GM21723 (cell line): ENCODE results near the gene KLK2.

Source experiments
- ATAC-seq: cut with Tn5 transposase; IDR thresholded peaks from one replicate; pipeline ENCODE4 v1.9.1; 2021; ENCODE audit warnings: mild to moderate bottlenecking, moderate library complexity; ENCODE audit not compliant: unreplicated experiment

KLK2 gene

GRCh38 chr19:50844296-50844935 lies 28.8 kb upstream of the KLK2 start:
- ATAC-seq, result no peak

DNA sequence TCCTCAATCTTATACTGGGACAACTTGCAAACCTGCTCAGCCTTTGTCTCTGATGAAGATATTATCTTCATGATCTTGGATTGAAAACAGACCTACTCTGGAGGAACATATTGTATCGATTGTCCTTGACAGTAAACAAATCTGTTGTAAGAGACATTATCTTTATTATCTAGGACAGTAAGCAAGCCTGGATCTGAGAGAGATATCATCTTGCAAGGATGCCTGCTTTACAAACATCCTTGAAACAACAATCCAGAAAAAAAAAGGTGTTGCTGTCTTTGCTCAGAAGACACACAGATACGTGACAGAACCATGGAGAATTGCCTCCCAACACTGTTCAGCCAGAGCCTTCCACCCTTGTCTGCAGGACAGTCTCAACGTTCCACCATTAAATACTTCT lies 22.5 kb upstream of the KLK2 start:
- ATAC-seq, result no peak

GRCh38 chr19:50851620-50852019 lies 21.6 kb upstream of the KLK2 start:
- no peak for ATAC-seq

DNA sequence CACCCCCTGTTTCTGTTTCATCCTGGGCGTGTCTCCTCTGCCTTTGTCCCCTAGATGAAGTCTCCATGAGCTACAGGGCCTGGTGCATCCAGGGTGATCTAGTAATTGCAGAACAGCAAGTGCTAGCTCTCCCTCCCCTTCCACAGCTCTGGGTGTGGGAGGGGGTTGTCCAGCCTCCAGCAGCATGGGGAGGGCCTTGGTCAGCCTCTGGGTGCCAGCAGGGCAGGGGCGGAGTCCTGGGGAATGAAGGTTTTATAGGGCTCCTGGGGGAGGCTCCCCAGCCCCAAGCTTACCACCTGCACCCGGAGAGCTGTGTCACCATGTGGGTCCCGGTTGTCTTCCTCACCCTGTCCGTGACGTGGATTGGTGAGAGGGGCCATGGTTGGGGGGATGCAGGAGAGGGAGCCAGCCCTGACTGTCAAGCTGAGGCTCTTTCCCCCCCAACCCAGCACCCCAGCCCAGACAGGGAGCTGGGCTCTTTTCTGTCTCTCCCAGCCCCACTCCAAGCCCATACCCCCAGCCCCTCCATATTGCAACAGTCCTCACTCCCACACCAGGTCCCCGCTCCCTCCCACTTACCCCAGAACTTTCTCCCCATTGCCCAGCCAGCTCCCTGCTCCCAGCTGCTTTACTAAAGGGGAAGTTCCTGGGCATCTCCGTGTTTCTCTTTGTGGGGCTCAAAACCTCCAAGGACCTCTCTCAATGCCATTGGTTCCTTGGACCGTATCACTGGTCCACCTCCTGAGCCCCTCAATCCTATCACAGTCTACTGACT lies 18.4 kb upstream of the KLK2 start, which contains the start of gene KLK3:
KLK3 (plus strand) TSS at position 280 of the 775 bp plus-strand sequence; CDS start at position 321, 41 bp downstream.
- ATAC-seq, result no peak

GRCh38 chr19:50857366-50857765 lies 15.9 kb upstream of the KLK2 start:
- ATAC-seq, result no peak

DNA sequence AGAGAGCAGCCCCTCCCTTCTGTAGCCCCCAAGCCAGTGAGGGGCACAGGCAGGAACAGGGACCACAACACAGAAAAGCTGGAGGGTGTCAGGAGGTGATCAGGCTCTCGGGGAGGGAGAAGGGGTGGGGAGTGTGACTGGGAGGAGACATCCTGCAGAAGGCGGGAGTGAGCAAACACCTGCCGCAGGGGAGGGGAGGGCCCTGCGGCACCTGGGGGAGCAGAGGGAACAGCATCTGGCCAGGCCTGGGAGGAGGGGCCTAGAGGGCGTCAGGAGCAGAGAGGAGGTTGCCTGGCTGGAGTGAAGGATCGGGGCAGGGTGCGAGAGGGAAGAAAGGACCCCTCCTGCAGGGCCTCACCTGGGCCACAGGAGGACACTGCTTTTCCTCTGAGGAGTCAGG lies 14.4 kb upstream of the KLK2 start:
- ATAC-seq, result no peak

GRCh38 chr19:50859849-50860248 lies 13.4 kb upstream of the KLK2 start:
- no peak for ATAC-seq

DNA sequence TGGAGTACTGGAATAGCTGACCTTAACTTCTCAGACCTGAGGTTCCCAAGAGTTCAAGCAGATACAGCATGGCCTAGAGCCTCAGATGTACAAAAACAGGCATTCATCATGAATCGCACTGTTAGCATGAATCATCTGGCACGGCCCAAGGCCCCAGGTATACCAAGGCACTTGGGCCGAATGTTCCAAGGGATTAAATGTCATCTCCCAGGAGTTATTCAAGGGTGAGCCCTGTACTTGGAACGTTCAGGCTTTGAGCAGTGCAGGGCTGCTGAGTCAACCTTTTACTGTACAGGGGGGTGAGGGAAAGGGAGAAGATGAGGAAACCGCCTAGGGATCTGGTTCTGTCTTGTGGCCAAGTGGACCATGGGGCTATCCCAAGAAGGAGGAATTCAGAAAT lies 12.2 kb upstream of the KLK2 start:
- no peak for ATAC-seq

DNA sequence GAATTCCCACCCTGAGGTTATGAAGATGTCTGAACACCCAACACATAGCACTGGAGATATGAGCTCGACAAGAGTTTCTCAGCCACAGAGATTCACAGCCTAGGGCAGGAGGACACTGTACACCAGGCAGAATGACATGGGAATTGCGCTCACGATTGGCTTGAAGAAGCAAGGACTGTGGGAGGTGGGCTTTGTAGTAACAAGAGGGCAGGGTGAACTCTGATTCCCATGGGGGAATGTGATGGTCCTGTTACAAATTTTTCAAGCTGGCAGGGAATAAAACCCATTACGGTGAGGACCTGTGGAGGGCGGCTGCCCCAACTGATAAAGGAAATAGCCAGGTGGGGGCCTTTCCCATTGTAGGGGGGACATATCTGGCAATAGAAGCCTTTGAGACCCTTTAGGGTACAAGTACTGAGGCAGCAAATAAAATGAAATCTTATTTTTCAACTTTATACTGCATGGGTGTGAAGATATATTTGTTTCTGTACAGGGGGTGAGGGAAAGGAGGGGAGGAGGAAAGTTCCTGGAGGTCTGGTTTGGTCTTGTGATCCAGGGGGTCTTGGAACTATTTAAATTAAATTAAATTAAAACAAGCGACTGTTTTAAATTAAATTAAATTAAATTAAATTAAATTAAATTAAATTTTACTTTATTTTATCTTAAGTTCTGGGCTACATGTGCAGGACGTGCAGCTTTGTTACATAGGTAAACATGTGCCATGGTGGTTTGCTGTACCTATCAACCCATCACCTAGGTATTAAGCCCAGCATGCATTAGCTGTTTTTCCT lies 11.5 kb upstream of the KLK2 start:
- no peak for ATAC-seq

DNA sequence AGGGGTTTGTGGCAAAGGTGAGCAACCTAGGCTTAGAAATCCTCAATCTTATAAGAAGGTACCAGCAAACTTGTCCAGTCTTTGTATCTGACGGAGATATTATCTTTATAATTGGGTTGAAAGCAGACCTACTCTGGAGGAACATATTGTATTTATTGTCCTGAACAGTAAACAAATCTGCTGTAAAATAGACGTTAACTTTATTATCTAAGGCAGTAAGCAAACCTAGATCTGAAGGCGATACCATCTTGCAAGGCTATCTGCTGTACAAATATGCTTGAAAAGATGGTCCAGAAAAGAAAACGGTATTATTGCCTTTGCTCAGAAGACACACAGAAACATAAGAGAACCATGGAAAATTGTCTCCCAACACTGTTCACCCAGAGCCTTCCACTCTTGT lies 3.8 kb upstream of the KLK2 start:
- no peak for ATAC-seq

- ATAC-seq, result no peak
These were observed 2.7 kb upstream of the KLK2 start for GRCh38 chr19:50870417-50871089.

GRCh38 chr19:50874211-50874610 lies 972 bp downstream of the KLK2 start:
- ATAC-seq, result no peak

DNA sequence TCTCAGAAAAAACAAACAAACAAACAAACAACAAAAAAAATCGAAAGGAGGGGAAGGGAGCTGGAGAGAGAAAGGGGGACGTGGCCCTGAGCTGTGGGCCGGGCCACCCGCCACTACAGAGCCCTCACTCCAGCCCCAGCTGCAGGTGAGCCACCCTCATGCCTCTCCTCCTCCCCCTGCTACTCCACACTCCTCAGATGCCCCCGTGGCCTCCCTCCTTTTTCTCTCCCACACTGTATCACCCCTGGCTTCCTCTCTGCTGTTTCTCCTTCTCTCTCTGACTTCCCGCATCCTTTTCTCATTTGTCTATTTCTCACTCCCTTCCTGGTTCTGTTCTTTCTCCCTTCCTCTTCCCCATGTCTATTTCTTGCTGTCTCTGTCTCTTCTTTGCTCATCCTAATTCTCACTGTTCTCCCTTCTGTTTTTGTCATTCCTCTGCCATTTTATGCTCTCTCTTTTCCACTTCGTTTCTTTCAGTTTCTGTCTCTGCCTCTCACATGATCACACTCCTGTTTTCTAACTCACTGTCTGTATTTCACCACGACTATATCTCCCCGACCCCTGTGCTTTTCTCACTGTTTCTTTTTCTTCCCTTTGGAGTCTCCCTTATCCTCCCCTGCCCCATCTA lies 2.7 kb downstream of the KLK2 start:
- no peak for ATAC-seq

DNA sequence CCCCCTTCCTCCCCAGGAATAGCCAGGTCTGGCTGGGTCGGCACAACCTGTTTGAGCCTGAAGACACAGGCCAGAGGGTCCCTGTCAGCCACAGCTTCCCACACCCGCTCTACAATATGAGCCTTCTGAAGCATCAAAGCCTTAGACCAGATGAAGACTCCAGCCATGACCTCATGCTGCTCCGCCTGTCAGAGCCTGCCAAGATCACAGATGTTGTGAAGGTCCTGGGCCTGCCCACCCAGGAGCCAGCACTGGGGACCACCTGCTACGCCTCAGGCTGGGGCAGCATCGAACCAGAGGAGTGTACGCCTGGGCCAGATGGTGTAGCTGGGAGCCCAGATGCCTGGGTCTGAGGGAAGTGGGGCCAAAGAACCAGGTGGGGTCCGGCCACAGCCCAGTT lies 3.2 kb downstream of the KLK2 start:
- ATAC-seq, result no peak

GRCh38 chr19:50877338-50877737 lies 4.1 kb downstream of the KLK2 start:
- no peak for ATAC-seq

DNA sequence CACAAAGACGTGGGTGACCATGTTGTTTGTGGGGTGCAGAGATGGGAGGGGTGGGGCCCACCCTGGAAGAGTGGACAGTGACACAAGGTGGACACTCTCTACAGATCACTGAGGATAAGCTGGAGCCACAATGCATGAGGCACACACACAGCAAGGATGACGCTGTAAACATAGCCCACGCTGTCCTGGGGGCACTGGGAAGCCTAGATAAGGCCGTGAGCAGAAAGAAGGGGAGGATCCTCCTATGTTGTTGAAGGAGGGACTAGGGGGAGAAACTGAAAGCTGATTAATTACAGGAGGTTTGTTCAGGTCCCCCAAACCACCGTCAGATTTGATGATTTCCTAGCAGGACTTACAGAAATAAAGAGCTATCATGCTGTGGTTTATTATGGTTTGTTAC lies 5.6 kb downstream of the KLK2 start:
- ATAC-seq, result no peak

DNA sequence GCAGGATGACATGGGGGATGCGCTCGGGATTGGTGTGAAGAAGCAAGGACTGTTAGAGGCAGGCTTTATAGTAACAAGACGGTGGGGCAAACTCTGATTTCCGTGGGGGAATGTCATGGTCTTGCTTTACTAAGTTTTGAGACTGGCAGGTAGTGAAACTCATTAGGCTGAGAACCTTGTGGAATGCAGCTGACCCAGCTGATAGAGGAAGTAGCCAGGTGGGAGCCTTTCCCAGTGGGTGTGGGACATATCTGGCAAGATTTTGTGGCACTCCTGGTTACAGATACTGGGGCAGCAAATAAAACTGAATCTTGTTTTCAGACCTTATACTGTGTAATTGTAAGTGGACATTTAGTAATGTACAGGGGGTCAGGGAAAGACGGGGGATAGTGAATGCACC lies 7.0 kb downstream of the KLK2 start:
- ATAC-seq, result no peak

DNA sequence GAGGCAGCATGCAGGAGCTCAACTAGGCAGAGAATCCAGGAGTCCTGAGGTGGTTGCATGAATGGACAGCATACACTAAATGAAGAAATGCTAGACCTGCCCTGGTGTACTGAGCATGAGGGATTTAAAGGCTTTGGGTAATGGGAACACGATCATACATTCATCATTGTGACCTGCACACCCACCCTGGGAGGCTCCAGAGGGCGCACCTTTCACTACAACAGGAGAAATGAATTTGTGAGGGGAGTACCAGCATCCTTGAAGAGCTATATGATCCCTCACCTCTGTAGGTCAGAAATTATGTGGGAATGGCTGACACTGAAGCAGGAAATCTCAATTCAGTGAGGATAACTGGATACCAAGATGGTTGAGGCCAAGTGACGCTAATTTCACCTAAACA lies 8.9 kb downstream of the KLK2 start:
- no peak for ATAC-seq

- ATAC-seq, result no peak
These were observed 16.4 kb downstream of the KLK2 start for GRCh38 chr19:50889638-50890037.

DNA sequence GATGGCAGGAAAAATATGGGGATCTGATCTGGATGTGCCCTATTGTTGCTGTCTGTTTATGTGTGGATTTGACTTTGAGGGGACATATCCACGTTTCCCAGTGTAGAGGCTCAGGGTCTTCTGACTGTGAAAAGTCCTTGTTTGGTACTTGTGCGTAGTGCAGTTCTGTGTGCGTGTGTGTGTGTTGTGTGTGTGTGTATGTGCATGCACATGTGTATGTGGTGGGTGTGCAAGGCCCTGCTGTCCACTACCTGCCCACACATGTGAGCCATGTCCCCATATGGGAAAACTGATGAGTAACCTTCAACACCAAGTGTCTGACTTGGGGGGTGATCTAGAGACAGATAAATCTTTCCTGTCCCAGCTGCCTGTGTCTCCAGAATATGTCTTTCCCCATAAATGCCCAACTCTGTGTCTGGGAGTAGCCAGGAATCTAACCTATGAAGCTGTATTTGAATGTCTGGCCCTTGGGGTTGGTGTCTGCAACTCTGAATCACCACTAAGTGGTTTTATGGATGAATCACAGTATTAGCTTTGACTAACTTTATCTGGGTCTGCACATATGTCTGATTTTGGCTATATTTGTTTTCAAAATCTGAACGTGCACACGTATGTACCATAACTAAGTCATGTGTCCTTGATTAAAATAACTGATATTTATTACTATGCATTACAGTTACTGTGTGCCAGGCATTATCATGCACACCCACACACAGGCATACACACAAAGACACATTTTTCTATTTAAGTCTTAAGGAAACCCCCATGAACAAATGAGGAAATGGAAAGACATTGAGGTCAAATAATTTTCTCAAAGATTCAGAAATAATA lies 17.4 kb downstream of the KLK2 start:
- no peak for ATAC-seq
